ENCODE results near the gene SSBP2.

Gene SSBP2

GRCh38 chr5:81778642-81779041 is 27.7 kb upstream of the SSBP2 start:
- H3K9me3 Mint-ChIP-seq: no peaks in the 10 kb centered on the region
- peaks cover 3% of the 10 kb centered on the region for H3K36me3 Mint-ChIP-seq (ENCODE audit: low read depth)
- H3K4me1 Mint-ChIP-seq (ENCODE audit: low read depth): peaks cover 21% of the 10 kb centered on the region
- peak overlapping the region; percentile 81 for H3K4me3 Mint-ChIP-seq
- peak overlapping the region; percentile 89 for H3K27ac Mint-ChIP-seq
- no peaks in the 10 kb centered on the region for H3K27me3 Mint-ChIP-seq (ENCODE audit: low read depth)

- Mint-ChIP-seq H3K27ac (no peak overlapping the region), H3K36me3 (ENCODE audit: low read depth) (peaks cover 3% of the 10 kb centered on the region), H3K9me3 (no peaks in the 10 kb centered on the region), H3K4me3 (no peak overlapping the region), H3K4me1 (ENCODE audit: low read depth) (peaks cover 15% of the 10 kb centered on the region), H3K27me3 (ENCODE audit: low read depth) (no peaks in the 10 kb centered on the region)
Observed at GRCh38 chr5:81776258-81776657, 25.4 kb upstream of the SSBP2 start.

GRCh38 chr5:81774374-81774773 is 23.5 kb upstream of the SSBP2 start:
- Mint-ChIP-seq H3K9me3 (no peaks in the 10 kb centered on the region), H3K36me3 (ENCODE audit: low read depth) (peaks cover 1% of the 10 kb centered on the region), H3K27me3 (ENCODE audit: low read depth) (peaks cover 4% of the 10 kb centered on the region), H3K4me1 (ENCODE audit: low read depth) (peaks cover 13% of the 10 kb centered on the region), H3K4me3 (no peak overlapping the region), H3K27ac (no peak overlapping the region)

DNA sequence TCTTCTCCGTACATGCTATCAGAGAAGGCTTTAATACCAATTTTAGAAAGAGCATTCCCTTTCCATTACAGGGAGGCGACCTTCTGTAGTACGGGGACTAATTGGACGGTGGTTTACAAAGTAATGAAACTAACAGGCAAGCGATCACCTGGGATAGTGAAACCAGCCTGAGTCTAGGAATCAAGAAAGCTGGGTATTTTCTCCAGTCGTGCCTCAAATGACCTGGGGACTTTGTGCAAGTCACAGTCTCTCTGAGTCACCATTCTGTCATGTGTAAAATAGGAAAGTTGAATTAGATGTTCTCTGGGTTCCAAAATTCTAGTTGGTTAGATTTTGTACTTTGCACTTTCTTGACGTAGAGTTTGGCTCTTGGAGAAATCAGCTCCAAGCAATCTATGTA is 22.7 kb upstream of the SSBP2 start:
- Mint-ChIP-seq H3K4me1 (ENCODE audit: low read depth) (peaks cover 9% of the 10 kb centered on the region), H3K27ac (no peak overlapping the region), H3K27me3 (ENCODE audit: low read depth) (peaks cover 4% of the 10 kb centered on the region), H3K9me3 (no peaks in the 10 kb centered on the region), H3K36me3 (ENCODE audit: low read depth) (no peaks in the 10 kb centered on the region), H3K4me3 (no peak overlapping the region)

DNA sequence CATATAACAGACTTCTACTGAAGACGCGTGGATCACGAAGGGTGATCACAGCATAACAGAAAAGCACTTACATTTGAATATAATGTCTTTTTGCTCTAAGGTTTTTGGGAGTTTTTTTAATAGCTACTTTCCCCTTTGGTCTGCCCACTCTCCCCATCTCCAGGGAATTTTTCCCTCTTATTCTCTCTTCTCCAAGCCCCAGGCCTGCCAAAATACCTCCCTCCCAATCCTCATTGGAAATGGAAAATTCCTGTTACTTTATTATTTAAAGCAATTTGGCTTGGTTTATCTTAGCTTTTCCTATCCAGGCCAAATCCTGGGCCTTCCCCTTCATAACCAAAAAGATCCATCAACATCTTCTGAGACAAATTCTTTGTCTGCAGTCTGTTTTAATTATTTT is 22.3 kb upstream of the SSBP2 start:
- Mint-ChIP-seq H3K4me3 (no peak overlapping the region), H3K27me3 (ENCODE audit: low read depth) (peaks cover 4% of the 10 kb centered on the region), H3K36me3 (ENCODE audit: low read depth) (no peaks in the 10 kb centered on the region), H3K27ac (no peak overlapping the region), H3K9me3 (no peaks in the 10 kb centered on the region), H3K4me1 (ENCODE audit: low read depth) (peaks cover 8% of the 10 kb centered on the region)

- Mint-ChIP-seq H3K4me1 (ENCODE audit: low read depth) (peaks cover 5% of the 10 kb centered on the region), H3K9me3 (no peaks in the 10 kb centered on the region), H3K36me3 (ENCODE audit: low read depth) (no peaks in the 10 kb centered on the region), H3K27ac (no peak overlapping the region), H3K4me3 (no peak overlapping the region), H3K27me3 (ENCODE audit: low read depth) (peaks cover 4% of the 10 kb centered on the region)
Observed at GRCh38 chr5:81772488-81772887, 21.6 kb upstream of the SSBP2 start.

DNA sequence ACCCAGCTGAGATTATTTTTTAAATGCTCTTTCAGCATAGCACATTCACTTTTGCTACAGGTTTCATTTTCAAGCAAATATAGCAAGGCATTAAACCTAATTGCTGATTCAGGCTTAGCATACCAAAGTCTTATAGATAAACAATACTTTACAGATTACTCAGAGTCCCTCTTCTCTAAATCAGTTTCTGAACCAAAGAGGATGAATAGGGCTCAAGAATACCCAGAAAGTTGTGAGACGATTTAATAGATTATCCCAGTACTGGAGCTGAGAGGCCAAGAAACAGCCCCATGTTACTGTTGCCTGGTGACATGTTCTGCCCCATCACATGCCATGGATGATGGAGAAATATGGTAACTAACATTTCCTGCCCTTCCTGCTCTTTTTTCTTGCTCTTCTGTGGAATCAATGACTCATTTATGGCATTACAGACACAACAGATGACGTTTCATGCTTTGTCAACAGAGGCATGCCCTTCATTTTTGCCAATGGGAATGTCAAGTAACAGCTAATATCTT is 18.1 kb upstream of the SSBP2 start:
- no peaks in the 10 kb centered on the region for H3K36me3 Mint-ChIP-seq (ENCODE audit: low read depth)
- no peak overlapping the region for H3K27ac Mint-ChIP-seq
- H3K4me3 Mint-ChIP-seq: no peak overlapping the region
- H3K27me3 Mint-ChIP-seq (ENCODE audit: low read depth): peaks cover 4% of the 10 kb centered on the region
- H3K4me1 Mint-ChIP-seq (ENCODE audit: low read depth): peaks cover 4% of the 10 kb centered on the region
- no peaks in the 10 kb centered on the region for H3K9me3 Mint-ChIP-seq

GRCh38 chr5:81767938-81768337 is 17.0 kb upstream of the SSBP2 start:
- H3K4me1 Mint-ChIP-seq (ENCODE audit: low read depth): peaks cover 4% of the 10 kb centered on the region
- no peaks in the 10 kb centered on the region for H3K36me3 Mint-ChIP-seq (ENCODE audit: low read depth)
- no peaks in the 10 kb centered on the region for H3K9me3 Mint-ChIP-seq
- no peak overlapping the region for H3K27ac Mint-ChIP-seq
- H3K27me3 Mint-ChIP-seq (ENCODE audit: low read depth): peaks cover 8% of the 10 kb centered on the region
- no peak overlapping the region for H3K4me3 Mint-ChIP-seq

- Mint-ChIP-seq H3K36me3 (ENCODE audit: low read depth) (no peaks in the 10 kb centered on the region), H3K27me3 (ENCODE audit: low read depth) (peaks cover 8% of the 10 kb centered on the region), H3K27ac (no peak overlapping the region), H3K9me3 (no peaks in the 10 kb centered on the region), H3K4me3 (no peak overlapping the region), H3K4me1 (ENCODE audit: low read depth) (peaks cover 4% of the 10 kb centered on the region)
Observed at GRCh38 chr5:81767097-81767496, 16.2 kb upstream of the SSBP2 start.

DNA sequence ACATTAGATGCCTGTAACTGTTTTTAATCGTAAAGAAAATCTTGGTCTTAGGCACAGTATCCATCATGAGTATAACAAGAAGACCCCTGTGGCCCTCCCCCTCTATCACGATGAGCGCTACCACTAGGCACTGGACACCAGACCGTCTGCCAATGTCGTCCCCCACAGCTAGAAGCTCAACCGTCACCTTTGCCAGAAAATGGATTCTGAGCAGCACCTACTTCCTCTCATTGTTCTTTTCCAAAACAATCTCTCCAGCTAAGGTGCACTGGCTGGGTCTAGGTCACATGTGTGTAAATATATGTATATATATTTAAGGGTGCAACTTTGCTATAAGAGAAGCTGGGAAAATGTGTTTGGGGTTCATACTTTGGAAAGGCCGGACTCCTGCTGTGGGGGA is 15.7 kb upstream of the SSBP2 start:
- Mint-ChIP-seq H3K27me3 (ENCODE audit: low read depth) (peaks cover 8% of the 10 kb centered on the region), H3K4me3 (no peak overlapping the region), H3K27ac (no peak overlapping the region), H3K36me3 (ENCODE audit: low read depth) (no peaks in the 10 kb centered on the region), H3K4me1 (ENCODE audit: low read depth) (peaks cover 4% of the 10 kb centered on the region), H3K9me3 (no peaks in the 10 kb centered on the region)

DNA sequence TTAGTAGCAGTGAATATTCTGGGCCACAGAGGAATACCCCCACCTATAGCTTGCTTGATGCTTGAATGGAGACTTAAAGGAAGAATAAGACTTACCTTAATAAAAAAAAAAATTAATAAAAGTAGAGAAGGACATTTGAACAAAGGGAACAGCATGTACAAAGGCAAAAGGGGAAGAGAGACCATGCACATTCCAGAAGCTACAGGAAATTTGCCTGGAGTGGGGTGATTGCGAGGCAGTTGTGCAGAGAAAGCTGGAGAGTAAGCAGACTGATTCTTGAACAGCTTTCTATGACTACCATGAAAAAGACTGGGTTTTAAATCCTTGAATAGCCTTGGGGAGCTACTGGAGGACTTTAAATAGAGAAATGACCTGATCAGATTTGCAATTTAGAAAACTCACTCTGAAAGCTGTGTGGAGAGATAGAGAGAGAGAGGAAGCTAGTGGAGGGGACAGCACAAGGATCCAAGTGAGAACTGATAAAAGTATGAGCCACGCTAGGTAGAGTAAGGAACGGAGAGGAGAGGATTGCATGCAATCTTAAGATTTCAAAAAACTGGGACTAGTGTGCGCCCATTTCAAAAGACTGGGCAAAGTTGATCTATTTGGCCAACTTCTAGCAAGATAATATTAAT is 12.5 kb upstream of the SSBP2 start:
- H3K27ac Mint-ChIP-seq: no peak overlapping the region
- peaks cover 8% of the 10 kb centered on the region for H3K27me3 Mint-ChIP-seq (ENCODE audit: low read depth)
- no peaks in the 10 kb centered on the region for H3K9me3 Mint-ChIP-seq
- H3K36me3 Mint-ChIP-seq (ENCODE audit: low read depth): no peaks in the 10 kb centered on the region
- no peak overlapping the region for H3K4me3 Mint-ChIP-seq
- peaks cover 6% of the 10 kb centered on the region for H3K4me1 Mint-ChIP-seq (ENCODE audit: low read depth)

GRCh38 chr5:81762853-81763252 is 12.0 kb upstream of the SSBP2 start:
- Mint-ChIP-seq H3K27ac (no peak overlapping the region), H3K4me3 (no peak overlapping the region), H3K9me3 (no peaks in the 10 kb centered on the region), H3K36me3 (ENCODE audit: low read depth) (no peaks in the 10 kb centered on the region), H3K27me3 (ENCODE audit: low read depth) (peaks cover 8% of the 10 kb centered on the region), H3K4me1 (ENCODE audit: low read depth) (peaks cover 7% of the 10 kb centered on the region)

GRCh38 chr5:81762401-81762800 is 11.5 kb upstream of the SSBP2 start:
- no peak overlapping the region for H3K4me3 Mint-ChIP-seq
- H3K36me3 Mint-ChIP-seq (ENCODE audit: low read depth): no peaks in the 10 kb centered on the region
- no peaks in the 10 kb centered on the region for H3K9me3 Mint-ChIP-seq
- peaks cover 9% of the 10 kb centered on the region for H3K4me1 Mint-ChIP-seq (ENCODE audit: low read depth)
- H3K27ac Mint-ChIP-seq: no peak overlapping the region
- peaks cover 8% of the 10 kb centered on the region for H3K27me3 Mint-ChIP-seq (ENCODE audit: low read depth)

- no peaks in the 10 kb centered on the region for H3K9me3 Mint-ChIP-seq
- peaks cover 8% of the 10 kb centered on the region for H3K27me3 Mint-ChIP-seq (ENCODE audit: low read depth)
- H3K27ac Mint-ChIP-seq: no peak overlapping the region
- no peak overlapping the region for H3K4me3 Mint-ChIP-seq
- no peaks in the 10 kb centered on the region for H3K36me3 Mint-ChIP-seq (ENCODE audit: low read depth)
- peaks cover 9% of the 10 kb centered on the region for H3K4me1 Mint-ChIP-seq (ENCODE audit: low read depth)
Observed at GRCh38 chr5:81761970-81762369, 11.1 kb upstream of the SSBP2 start.

GRCh38 chr5:81761270-81761669 is 10.4 kb upstream of the SSBP2 start:
- peaks cover 8% of the 10 kb centered on the region for H3K27me3 Mint-ChIP-seq (ENCODE audit: low read depth)
- H3K9me3 Mint-ChIP-seq: no peaks in the 10 kb centered on the region
- H3K27ac Mint-ChIP-seq: no peak overlapping the region
- no peaks in the 10 kb centered on the region for H3K36me3 Mint-ChIP-seq (ENCODE audit: low read depth)
- no peak overlapping the region for H3K4me3 Mint-ChIP-seq
- H3K4me1 Mint-ChIP-seq (ENCODE audit: low read depth): peaks cover 9% of the 10 kb centered on the region

GRCh38 chr5:81760521-81760920 is 9.6 kb upstream of the SSBP2 start:
- H3K4me1 Mint-ChIP-seq (ENCODE audit: low read depth): peaks cover 9% of the 10 kb centered on the region
- H3K36me3 Mint-ChIP-seq (ENCODE audit: low read depth): no peaks in the 10 kb centered on the region
- peaks cover 11% of the 10 kb centered on the region for H3K27me3 Mint-ChIP-seq (ENCODE audit: low read depth)
- no peaks in the 10 kb centered on the region for H3K9me3 Mint-ChIP-seq
- H3K27ac Mint-ChIP-seq: no peak overlapping the region
- H3K4me3 Mint-ChIP-seq: no peak overlapping the region
